ENCODE results near the gene GJA1. TPM values are rescaled to one million over a fixed set of nuclear protein-coding genes. Genes with fewer than 3 reads are reported as not detected.

GJA1 gene
- total RNA-seq = 78.1 and 103 TPM in 2 replicates

DNA sequence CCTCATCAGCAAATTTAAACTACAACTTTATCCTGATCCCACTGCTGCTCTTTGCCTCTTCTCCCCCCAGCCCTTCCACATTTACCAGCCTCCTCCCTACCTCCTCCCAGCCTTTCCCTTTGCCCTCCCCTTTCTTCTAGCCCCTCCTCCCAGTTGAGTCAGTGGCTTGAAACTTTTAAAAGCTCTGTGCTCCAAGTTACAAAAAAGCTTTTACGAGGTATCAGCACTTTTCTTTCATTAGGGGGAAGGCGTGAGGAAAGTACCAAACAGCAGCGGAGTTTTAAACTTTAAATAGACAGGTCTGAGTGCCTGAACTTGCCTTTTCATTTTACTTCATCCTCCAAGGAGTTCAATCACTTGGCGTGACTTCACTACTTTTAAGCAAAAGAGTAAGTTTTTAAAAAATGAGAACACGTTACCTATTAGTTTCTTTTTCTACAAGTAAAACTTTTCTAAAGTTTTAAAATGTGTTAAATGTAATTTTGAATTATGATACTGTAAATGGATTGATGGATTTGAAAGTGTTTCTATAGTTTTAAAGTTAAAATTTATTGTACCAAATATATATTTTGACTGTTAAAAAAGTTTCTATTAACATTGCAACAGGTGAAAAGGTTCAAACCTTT lies at the start of gene GJA1:
Gene GJA1, plus strand, starts transcription at position 203 of the 626 bp plus-strand sequence. CDS start 11,202 bp downstream, outside the sequence.

Other genes with a start within 250 kb of the GJA1 start
- 4.1 and 5.2 TPM in 2 replicates for gene TBC1D32, start 101.2 kb upstream of the GJA1 start, total RNA-seq